IMR-90 (cell line): ENCODE measurements around the gene USP47. TPM values are rescaled to one million over a fixed set of nuclear protein-coding genes. Genes with fewer than 3 reads are reported as not detected.

Experiments used
- ATAC-seq: fragments of 200-7000 bp; cut with Tn5 transposase; 2 replicates; pipeline ENCODE4 v1.9.1; 2020; ENCODE audit warnings: low read depth, mild to moderate bottlenecking, moderate library complexity
- BruUV-seq: library from RNA; stranded (reverse); fragments of 400-500 nt; replicated peaks from 2 replicates; lab custom pipeline; 2021; lab: Mats Ljungman, UMichigan
- CTCF ChIA-PET: fragments of 300-600 bp; formaldehyde crosslinking; extraction: SDS; loops from one replicate; lab custom pipeline; 2021; ENCODE audit warnings: antibody characterized with exemption; lab: Yijun Ruan, JAX
- POLR2A ChIA-PET: fragments of 300-600 bp; sonication (Branson Sonifier 250); formaldehyde crosslinking; loops from one replicate; lab custom pipeline; 2022; ENCODE audit warnings: antibody characterized with exemption; ENCODE audit not compliant: unreplicated experiment; lab: Charles Lee
- DNase-seq: peaks from one replicate; pipeline ENCODE4 v3.0.0; 2013
- H2AFZ ChIP-seq: replicated peaks from 2 replicates; pipeline ENCODE3; 2013; ENCODE audit warnings: low read length, mild to moderate bottlenecking; ENCODE audit not compliant: poor library complexity
- H2AK5ac ChIP-seq: 2 replicates; pipeline ENCODE4 v1.6.1; 2013; ENCODE audit warnings: low read depth, low read length, inconsistent platforms
- H2AK9ac ChIP-seq: replicated peaks from 2 replicates; pipeline ENCODE3; 2013; ENCODE audit warnings: mild to moderate bottlenecking, low read depth, low read length, moderate library complexity; ENCODE audit not compliant: poor library complexity
- H2BK120ac ChIP-seq: 2 replicates; pipeline ENCODE4 v1.6.1; 2013; ENCODE audit warnings: low read depth, low read length, inconsistent platforms
- H2BK15ac ChIP-seq: 3 replicates; pipeline ENCODE4 v1.6.1; 2013; ENCODE audit warnings: low read depth, low read length, inconsistent platforms
- H2BK20ac ChIP-seq: 2 replicates; pipeline ENCODE4 v1.6.1; 2013; ENCODE audit warnings: low read depth, mild to moderate bottlenecking, inconsistent platforms, low read length, moderate library complexity
- H2BK5ac ChIP-seq: 2 replicates; pipeline ENCODE4 v1.6.1; 2013; ENCODE audit warnings: mild to moderate bottlenecking, low read depth, low read length, inconsistent platforms; ENCODE audit not compliant: poor library complexity, severe bottlenecking
- H3K14ac ChIP-seq: replicated peaks from 2 replicates; pipeline ENCODE4 v1.6.1; 2013; ENCODE audit warnings: low read depth, low read length, inconsistent platforms
- H3K18ac ChIP-seq: 2 replicates; pipeline ENCODE4 v1.6.1; 2013; ENCODE audit warnings: low read depth, low read length, control low read depth
- H3K23ac ChIP-seq: 2 replicates; pipeline ENCODE4 v1.6.1; 2013; ENCODE audit warnings: low read depth, low read length, inconsistent platforms
- H3K27ac ChIP-seq: 2 replicates; pipeline ENCODE4 v1.5.1; 2013; ENCODE audit warnings: mild to moderate bottlenecking, control low read depth, low read length; ENCODE audit not compliant: insufficient read depth
- H3K27me3 ChIP-seq: 2 replicates; pipeline ENCODE4 v1.6.1; 2013; ENCODE audit warnings: low read length; ENCODE audit not compliant: control insufficient read depth, insufficient read depth
- H3K36me3 ChIP-seq: 2 replicates; pipeline ENCODE4 v1.6.1; 2013; ENCODE audit warnings: low read length, mixed read lengths; ENCODE audit not compliant: control insufficient read depth, insufficient read depth
- H3K4ac ChIP-seq: 2 replicates; pipeline ENCODE4 v1.6.1; 2013; ENCODE audit warnings: low read depth, low read length, inconsistent platforms
- H3K4me1 ChIP-seq: 2 replicates; pipeline ENCODE4 v1.6.1; 2013; ENCODE audit warnings: low read length, mixed read lengths; ENCODE audit not compliant: control insufficient read depth, insufficient read depth
- H3K4me2 ChIP-seq: 2 replicates; pipeline ENCODE4 v1.6.1; 2013; ENCODE audit warnings: low read depth, mild to moderate bottlenecking, control low read depth, low read length, moderate library complexity
- H3K4me3 ChIP-seq: 2 replicates; pipeline ENCODE4 v1.5.1; 2013; ENCODE audit warnings: low read depth, mild to moderate bottlenecking, control low read depth, low read length, moderate library complexity; ENCODE audit not compliant: insufficient read depth
- H3K56ac ChIP-seq: 2 replicates; pipeline ENCODE4 v1.6.1; 2013; ENCODE audit warnings: low read length, inconsistent platforms; ENCODE audit not compliant: insufficient read depth; ENCODE audit errors: extremely low read depth
- H3K79me1 ChIP-seq, 2 experiments: 2 replicates each; pipeline ENCODE4 v1.6.1; 2013; ENCODE audit warnings: low read length in 2 of 2, inconsistent platforms in 1 of 2, low read depth in 1 of 2
- H3K9ac ChIP-seq: 2 replicates; pipeline ENCODE4 v1.6.1; 2013; ENCODE audit warnings: low read depth, low read length, control low read depth
- H3K9me1 ChIP-seq: 2 replicates; pipeline ENCODE4 v1.6.1; 2013; ENCODE audit warnings: low read length, inconsistent platforms; ENCODE audit not compliant: insufficient read depth
- H3K9me3 ChIP-seq: 2 replicates; pipeline ENCODE4 v1.6.1; 2013; ENCODE audit warnings: low read length; ENCODE audit not compliant: control insufficient read depth, insufficient read depth
- H4K20me1 ChIP-seq: 2 replicates; pipeline ENCODE4 v1.6.1; 2013; ENCODE audit warnings: low read length, inconsistent platforms; ENCODE audit not compliant: insufficient read depth
- H4K5ac ChIP-seq: 2 replicates; pipeline ENCODE4 v1.6.1; 2013; ENCODE audit warnings: mild to moderate bottlenecking, low read depth, low read length, control low read depth
- H4K8ac ChIP-seq, 2 experiments: 2 replicates each; pipeline ENCODE4 v1.6.1; 2013; ENCODE audit warnings: low read depth in 2 of 2, low read length in 2 of 2, control low read depth in 1 of 2, inconsistent platforms in 1 of 2
- H4K91ac ChIP-seq: 2 replicates; pipeline ENCODE4 v1.6.1; 2013; ENCODE audit warnings: low read depth, low read length, inconsistent platforms; ENCODE audit not compliant: insufficient read depth
- BHLHE40 ChIP-seq: fragments of 150-350 bp; IDR thresholded peaks from 2 replicates; pipeline ENCODE4 v1.6.1; 2016; ENCODE audit warnings: mild to moderate bottlenecking, low read depth, low read length
- MAFK ChIP-seq: IDR thresholded peaks from 2 replicates; pipeline ENCODE4 v1.6.1; 2012; ENCODE audit warnings: low read depth, low read length, improper control_type of control experiment
- MXI1 ChIP-seq: IDR thresholded peaks from 2 replicates; pipeline ENCODE4 v1.6.1; 2012; ENCODE audit warnings: low read depth, mild to moderate bottlenecking, low read length, moderate library complexity, borderline replicate concordance
- RCOR1 ChIP-seq: IDR thresholded peaks from 2 replicates; pipeline ENCODE4 v1.6.1; 2012; ENCODE audit warnings: mild to moderate bottlenecking, low read length, improper control_type of control experiment; ENCODE audit not compliant: insufficient replicate concordance
- WGBS, 2 experiments: methylation state at CpG; one replicate each; pipeline versions ENCODE4 v1.1.5 to v1.1.7; 2013; ENCODE audit warnings: missing lambda C conversion rate in 2 of 2; ENCODE audit not compliant: insufficient read length in 1 of 2; ENCODE audit errors: extremely low coverage in 2 of 2; 5-methylcytosine and 5-hydroxymethylcytosine counted together
- dilution Hi-C: fragments of 300-500 bp; cut with HindIII; formaldehyde crosslinking; loops from one replicate; pipeline ENCODE4 v1.14.3; 2018; ENCODE audit warnings: low sequenced_read_pairs; ENCODE audit not compliant: unreplicated experiment
- in situ Hi-C: fragments of 300-500 bp; cut with MboI; formaldehyde crosslinking; loops from 3 replicates; pipeline ENCODE4 v1.14.3; 2019; ENCODE audit warnings: low sequenced_read_pairs, inconsistent platforms, mixed read lengths
- intact Hi-C: fragments of 100-400 bp; cut with micrococcal nuclease; formaldehyde crosslinking; loops from 2 replicates; pipeline ENCODE4 v1.10.0; 2022
- polyA plus RNA-seq, 3 experiments: library from polyadenylated mRNA; depleted of rRNA; stranded (reverse); fragments of >200 nt; gene quantifications; 2 replicates each; pipeline ENCODE4 v1.2.3, GENCODE V29; 2012; ENCODE audit warnings: low replicate concordance in 1 of 3
- total RNA-seq: library from RNA; depleted of rRNA; stranded (reverse); fragments of >200 nt; gene quantifications from 2 replicates; pipeline ENCODE4 v1.2.3, GENCODE V29; 2012
- TF ChIP-seq, protein P1 (sequence below): conservative IDR thresholded peaks from 2 replicates; pipeline ENCODE4 v1.5.1; 2012; ENCODE audit warnings: mild to moderate bottlenecking, low read depth, low read length, improper control_type of control experiment

USP47 gene
- total and polyA plus RNA-seq, 2 of the 4 experiments (the other 2 are of a cell fraction) = 15.0 to 110 TPM

DNA sequence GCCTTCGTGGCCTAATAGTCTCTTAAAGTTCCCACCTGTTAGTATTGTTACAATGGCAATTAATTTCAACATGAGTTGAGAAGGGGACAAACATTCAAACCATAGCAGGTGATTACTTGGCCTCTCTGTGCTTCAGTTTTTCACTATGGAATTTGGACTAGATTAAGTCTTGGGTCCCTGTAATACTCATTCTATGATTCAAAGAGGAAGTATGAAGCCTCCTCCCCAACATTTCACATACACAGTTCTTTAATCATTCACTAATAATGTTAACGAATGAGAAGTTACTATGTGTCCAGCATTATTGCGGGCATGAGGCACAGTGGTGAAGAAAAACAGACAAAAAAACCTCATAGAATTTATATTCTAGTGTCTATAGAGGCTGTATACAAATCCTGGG lies 19.9 kb upstream of the USP47 start:
- Histone ChIP-seq H2BK15ac (no peak overlapping the region), H2BK5ac (no peak overlapping the region), H3K56ac (no peak overlapping the region), H4K20me1 (no peaks in the 10 kb centered on the region), H3K4me2 (no peak overlapping the region), H3K9me1 (no peaks in the 10 kb centered on the region), H3K4me1 (peaks cover 6% of the 10 kb centered on the region), H3K9me3 (no peaks in the 10 kb centered on the region), H3K4ac (no peak overlapping the region), H3K36me3 (no peaks in the 10 kb centered on the region), H3K27me3 (no peaks in the 10 kb centered on the region), H3K27ac (no peak overlapping the region), H3K79me1 (no peaks in the 10 kb centered on the region), H2AK5ac (no peak overlapping the region), H3K4me3 (no peak overlapping the region), H2AFZ (no peak overlapping the region), H4K5ac (no peak overlapping the region), H3K14ac (no peak overlapping the region), H2BK120ac (no peak overlapping the region), H3K23ac (no peak overlapping the region), H4K8ac (no peak overlapping the region), H2AK9ac (no peak overlapping the region), H3K9ac (no peak overlapping the region), H4K91ac (no peak overlapping the region), H3K18ac (no peak overlapping the region), H2BK20ac (no peak overlapping the region)
- CTCF ChIA-PET = no interaction called here
- ATAC-seq (peak; percentile 62), DNase-seq (peak; percentile 53)
- intact Hi-C loops = no loop called here
- POLR2A ChIA-PET = no interaction called here
- TF ChIP-seq MAFK (no peak), BHLHE40 (no peak), MXI1 (no peak), RCOR1 (no peak)
- TF ChIP-seq, protein P1, sequence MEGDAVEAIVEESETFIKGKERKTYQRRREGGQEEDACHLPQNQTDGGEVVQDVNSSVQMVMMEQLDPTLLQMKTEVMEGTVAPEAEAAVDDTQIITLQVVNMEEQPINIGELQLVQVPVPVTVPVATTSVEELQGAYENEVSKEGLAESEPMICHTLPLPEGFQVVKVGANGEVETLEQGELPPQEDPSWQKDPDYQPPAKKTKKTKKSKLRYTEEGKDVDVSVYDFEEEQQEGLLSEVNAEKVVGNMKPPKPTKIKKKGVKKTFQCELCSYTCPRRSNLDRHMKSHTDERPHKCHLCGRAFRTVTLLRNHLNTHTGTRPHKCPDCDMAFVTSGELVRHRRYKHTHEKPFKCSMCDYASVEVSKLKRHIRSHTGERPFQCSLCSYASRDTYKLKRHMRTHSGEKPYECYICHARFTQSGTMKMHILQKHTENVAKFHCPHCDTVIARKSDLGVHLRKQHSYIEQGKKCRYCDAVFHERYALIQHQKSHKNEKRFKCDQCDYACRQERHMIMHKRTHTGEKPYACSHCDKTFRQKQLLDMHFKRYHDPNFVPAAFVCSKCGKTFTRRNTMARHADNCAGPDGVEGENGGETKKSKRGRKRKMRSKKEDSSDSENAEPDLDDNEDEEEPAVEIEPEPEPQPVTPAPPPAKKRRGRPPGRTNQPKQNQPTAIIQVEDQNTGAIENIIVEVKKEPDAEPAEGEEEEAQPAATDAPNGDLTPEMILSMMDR = no peak
- dilution Hi-C loops = no loop called here
- BruUV-seq = no TSS peak
- WGBS, 2 experiments = no CpG with 5 or more reads among the region's 3 CpGs
- in situ Hi-C loops = no loop called here
